ENCODE results near the gene DCAF5.
"Not testable (repeated sequence)": the region's sequence is repeated elsewhere in the genome, so short reads cannot be mapped to it uniquely, and the experiment has no call there.

Gene DCAF5

GRCh38 chr14:69181491-69181890, 28.6 kb upstream of the DCAF5 start:
- no peak for FAIRE-seq
- DNase-seq (ENCODE audit: insufficient read length, low spot score) = no peak

GRCh38 chr14:69175130-69175529, 22.2 kb upstream of the DCAF5 start:
- TF ChIP-seq CTCF (IDR thresholded peaks at IDR 0.05; ENCODE audit: insufficient read depth, missing control alignments) = no peak
- FAIRE-seq = no peak

More at GRCh38 chr14:69181491-69181890, 28.6 kb upstream of the DCAF5 start:
- no peak for TF ChIP-seq CTCF (IDR thresholded peaks at IDR 0.05; ENCODE audit: insufficient read depth, missing control alignments)

GRCh38 chr14:69171569-69171968, 18.6 kb upstream of the DCAF5 start:
- no peak for FAIRE-seq
- TF ChIP-seq CTCF (IDR thresholded peaks at IDR 0.05; ENCODE audit: insufficient read depth, missing control alignments) = no peak
- DNase-seq (ENCODE audit: insufficient read length, low spot score) = no peak

More at GRCh38 chr14:69175130-69175529, 22.2 kb upstream of the DCAF5 start:
- DNase-seq (ENCODE audit: insufficient read length, low spot score) = no peak

GRCh38 chr14:69170839-69171238, 17.9 kb upstream of the DCAF5 start:
- FAIRE-seq (no peak), DNase-seq (ENCODE audit: insufficient read length, low spot score) (no peak)
- TF ChIP-seq CTCF (IDR thresholded peaks at IDR 0.05; ENCODE audit: insufficient read depth, missing control alignments) = no peak

GRCh38 chr14:69165787-69166186, 12.9 kb upstream of the DCAF5 start:
- not testable (repeated sequence) for FAIRE-seq; DNase-seq (ENCODE audit: insufficient read length, low spot score)

- no peak for FAIRE-seq
- TF ChIP-seq CTCF (IDR thresholded peaks at IDR 0.05; ENCODE audit: insufficient read depth, missing control alignments) = no peak
Observed at GRCh38 chr14:69161590-69161989, 8.7 kb upstream of the DCAF5 start.

GRCh38 chr14:69156224-69156623, 3.3 kb upstream of the DCAF5 start:
- TF ChIP-seq CTCF (IDR thresholded peaks at IDR 0.05; ENCODE audit: insufficient read depth, missing control alignments) = no peak
- FAIRE-seq (no peak), DNase-seq (ENCODE audit: insufficient read length, low spot score) (no peak)

More at GRCh38 chr14:69161590-69161989, 8.7 kb upstream of the DCAF5 start:
- DNase-seq (ENCODE audit: insufficient read length, low spot score) = no peak

- no peak for DNase-seq (ENCODE audit: insufficient read length, low spot score)
- no peak for FAIRE-seq
- TF ChIP-seq CTCF (IDR thresholded peaks at IDR 0.05; ENCODE audit: insufficient read depth, missing control alignments) = no peak
Observed at GRCh38 chr14:69154779-69155178, 1.9 kb upstream of the DCAF5 start.
